ENCODE results near the gene OR5B21.

The OR5B21 gene

DNA sequence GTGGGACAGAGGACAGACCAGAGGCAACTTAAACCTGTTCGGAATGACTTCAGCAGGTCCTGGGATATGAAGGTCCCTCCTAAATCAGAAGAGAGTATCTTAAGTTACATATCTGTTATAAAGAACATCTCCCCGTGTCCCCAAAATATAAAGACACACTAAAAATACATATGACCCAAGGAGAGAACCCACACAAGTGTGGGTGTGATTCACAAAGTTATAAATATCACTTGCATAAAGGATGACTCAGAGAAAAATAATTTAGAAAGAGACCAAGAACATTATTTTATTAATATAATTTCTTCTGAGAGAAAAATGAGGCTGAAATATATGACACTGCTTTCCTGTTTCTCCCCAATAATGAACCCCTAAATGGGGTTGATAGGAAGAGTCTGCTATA lies 14.2 kb downstream of the OR5B21 start:
- no peak for DNase-seq (ENCODE audit: low read depth in 2 of 2)

DNA sequence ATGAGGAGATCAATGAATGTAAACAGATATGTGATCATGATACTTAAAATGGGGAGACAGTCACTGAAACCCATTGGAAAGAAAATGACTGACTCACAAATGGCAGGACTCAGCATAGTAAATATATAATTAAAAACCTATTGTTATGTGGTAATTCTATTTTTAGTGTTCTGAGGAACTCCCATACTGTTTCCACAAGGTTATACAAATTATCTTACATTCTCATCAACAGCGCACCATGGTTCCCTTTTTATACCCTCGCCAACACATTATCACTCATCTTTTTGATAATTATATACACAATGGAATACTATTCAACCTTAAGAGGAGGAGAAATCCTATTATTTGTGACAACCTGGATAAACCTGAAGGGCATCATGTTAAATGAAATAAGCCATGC lies 17.1 kb downstream of the OR5B21 start:
- DNase-seq (ENCODE audit: low read depth in 2 of 2), result no peak

DNA sequence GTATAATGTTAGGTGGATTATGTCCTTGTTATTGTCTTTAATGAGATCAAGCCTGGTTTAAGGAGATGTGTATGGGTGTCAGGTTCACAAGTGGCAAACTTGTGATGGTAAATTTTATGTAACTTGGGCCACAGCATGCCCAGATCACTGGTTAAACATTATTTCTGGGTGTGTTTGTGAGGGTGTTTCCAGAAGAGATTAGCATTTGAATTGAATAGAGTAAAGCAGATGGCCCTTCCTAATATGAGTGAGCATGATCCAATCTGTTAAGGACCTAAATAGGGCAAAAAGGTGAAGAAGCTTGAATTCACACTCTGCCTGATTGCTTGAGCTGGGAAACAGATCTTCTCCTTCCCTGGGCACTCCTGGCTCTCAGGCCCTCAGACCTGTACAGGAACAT lies 20.7 kb downstream of the OR5B21 start:
- no peak for DNase-seq (ENCODE audit: low read depth in 2 of 2)

DNA sequence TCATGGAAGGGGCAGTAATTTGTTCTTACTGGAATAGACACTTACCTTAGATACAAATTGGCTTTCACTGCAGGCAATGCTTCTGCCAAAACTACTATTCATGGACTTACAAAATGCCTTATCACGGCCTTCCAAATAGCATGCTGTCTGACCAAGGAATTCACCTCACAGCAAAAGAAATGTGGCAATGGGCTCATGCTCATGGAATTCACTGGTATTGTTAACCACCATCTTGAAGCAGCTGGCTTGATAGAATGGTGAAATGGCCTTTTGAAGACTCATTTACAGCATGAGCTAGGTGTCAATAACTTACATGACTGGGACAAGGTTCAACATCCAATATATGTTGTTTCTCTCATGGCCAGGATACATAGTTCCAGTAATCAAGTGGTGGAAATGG lies 21.9 kb downstream of the OR5B21 start:
- DNase-seq (ENCODE audit: low read depth in 2 of 2), result no peak

DNA sequence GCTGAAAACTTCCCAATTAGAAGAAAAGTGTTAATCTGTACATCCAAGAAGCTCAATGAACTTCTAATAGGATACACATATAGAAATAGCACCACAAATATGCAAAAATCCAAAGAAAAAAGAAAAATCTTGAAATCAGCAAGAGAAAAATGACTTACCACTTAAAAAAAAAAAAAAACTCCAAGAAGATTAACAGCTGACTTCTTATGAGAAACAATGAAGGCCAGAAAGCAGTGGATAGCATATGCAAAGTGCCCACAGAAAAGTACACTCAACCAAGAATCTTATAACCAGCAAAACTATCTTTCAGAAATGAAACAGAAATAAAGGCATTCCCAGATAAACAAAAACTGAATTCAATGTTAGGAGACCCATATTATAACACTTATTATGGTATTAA lies 36.0 kb downstream of the OR5B21 start:
- DNase-seq (ENCODE audit: low read depth in 2 of 2), result no peak

GRCh38 chr11:58466293-58466692 lies 41.6 kb downstream of the OR5B21 start:
- no peak for DNase-seq (ENCODE audit: low read depth in 2 of 2)

GRCh38 chr11:58465690-58466089 lies 42.2 kb downstream of the OR5B21 start:
- DNase-seq (ENCODE audit: low read depth in 2 of 2), result no peak

Measured in stimulated activated CD4-positive, alpha-beta T cell treated with anti-CD3 and anti-CD28 coated beads, Interleukin-12 subunit alpha, Interleukin-12 subunit beta, amount 100 ng/mL, for 24 hours (primary cell).